HEK293T (cell line): ENCODE results near the gene SOCS2.

Source experiments
- CTCF ChIA-PET: fragments of 350-600 bp; formaldehyde crosslinking; extraction: SDS; loops from one replicate; lab custom pipeline; 2021; ENCODE audit warnings: antibody characterized with exemption, inconsistent platforms; lab: Yijun Ruan, JAX
- POLR2A ChIA-PET: fragments of 350-600 bp; formaldehyde crosslinking; extraction: SDS; loops from one replicate; lab custom pipeline; 2020; ENCODE audit warnings: antibody characterized with exemption, inconsistent platforms; lab: Yijun Ruan, JAX
- DNase-seq: peaks from one replicate; pipeline ENCODE4 v3.0.0; 2012; ENCODE audit warnings: mixed read lengths; ENCODE audit errors: extremely low spot score
- ARNT ChIP-seq: fragments of 450-650 bp; IDR thresholded peaks from 2 replicates; pipeline ENCODE4 v1.6.1; 2017; ENCODE audit warnings: mild to moderate bottlenecking
- BHLHE40 ChIP-seq: fragments of 450-650 bp; IDR thresholded peaks from 2 replicates; pipeline ENCODE4 v1.6.1; 2016; ENCODE audit warnings: mild to moderate bottlenecking, moderate library complexity, borderline replicate concordance
- CTBP1 ChIP-seq: fragments of 450-650 bp; IDR thresholded peaks from 2 replicates; pipeline ENCODE4 v1.6.1; 2016; ENCODE audit warnings: borderline replicate concordance
- ELF4 ChIP-seq: fragments of 450-650 bp; IDR thresholded peaks from 2 replicates; pipeline ENCODE4 v1.6.1; 2017; ENCODE audit warnings: antibody characterized with exemption
- FOXA1 ChIP-seq: fragments of 450-650 bp; IDR thresholded peaks from 2 replicates; pipeline ENCODE4 v1.6.1; 2016; ENCODE audit warnings: mild to moderate bottlenecking
- FOXK2 ChIP-seq: fragments of 450-650 bp; IDR thresholded peaks from 2 replicates; pipeline ENCODE4 v1.6.1; 2016; ENCODE audit warnings: mild to moderate bottlenecking
- FOXM1 ChIP-seq: fragments of 450-650 bp; IDR thresholded peaks from 2 replicates; pipeline ENCODE4 v1.6.1; 2017; ENCODE audit warnings: mild to moderate bottlenecking, borderline replicate concordance
- HDGF ChIP-seq: fragments of 450-650 bp; IDR thresholded peaks from 2 replicates; pipeline ENCODE4 v1.6.1; 2017; ENCODE audit warnings: antibody characterized with exemption, borderline replicate concordance
- L3MBTL2 ChIP-seq: fragments of 450-650 bp; conservative IDR thresholded peaks from 2 replicates; pipeline ENCODE4 v1.6.1; 2016; ENCODE audit warnings: mild to moderate bottlenecking
- LEF1 ChIP-seq: fragments of 450-650 bp; IDR thresholded peaks from 2 replicates; pipeline ENCODE4 v1.6.1; 2017; ENCODE audit warnings: mild to moderate bottlenecking, borderline replicate concordance
- NFRKB ChIP-seq: fragments of 450-650 bp; IDR thresholded peaks from 2 replicates; pipeline ENCODE4 v1.6.1; 2016; ENCODE audit warnings: mild to moderate bottlenecking, moderate library complexity
- SP1 ChIP-seq: fragments of 450-650 bp; IDR thresholded peaks from 2 replicates; pipeline ENCODE4 v1.6.1; 2017
- SUZ12 ChIP-seq: fragments of 450-650 bp; IDR thresholded peaks from 2 replicates; pipeline ENCODE4 v1.6.1; 2016; ENCODE audit warnings: mild to moderate bottlenecking
- TARDBP ChIP-seq: fragments of 450-650 bp; IDR thresholded peaks from 2 replicates; pipeline ENCODE4 v1.6.1; 2016
- ZNF384 ChIP-seq: fragments of 450-650 bp; IDR thresholded peaks from 2 replicates; pipeline ENCODE4 v1.6.1; 2016
- TF ChIP-seq, protein P1 (sequence below): fragments of 450-650 bp; IDR thresholded peaks from 2 replicates; pipeline ENCODE4 v1.6.1; 2016

The SOCS2 gene

DNA sequence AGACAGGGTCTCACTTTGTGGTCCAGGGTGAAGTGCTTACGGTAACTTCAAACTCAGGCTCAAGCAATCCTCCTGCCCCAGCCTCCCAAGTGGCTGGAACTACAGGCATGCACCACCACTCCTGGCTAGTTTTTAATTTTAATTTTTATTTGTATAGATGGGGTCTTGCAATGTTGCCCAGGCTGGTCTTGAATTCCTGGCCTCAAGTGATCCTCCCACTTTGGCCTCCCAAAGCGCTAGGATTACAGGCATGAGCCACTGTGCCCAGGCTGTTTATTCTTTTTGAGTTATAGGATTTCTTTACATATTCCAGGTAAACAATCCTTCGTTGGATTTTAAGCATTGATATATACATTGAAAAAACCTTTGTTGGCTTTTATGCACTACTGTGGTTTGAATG is 26.7 kb downstream of the SOCS2 start:
- POLR2A ChIA-PET: no interaction called here

DNA sequence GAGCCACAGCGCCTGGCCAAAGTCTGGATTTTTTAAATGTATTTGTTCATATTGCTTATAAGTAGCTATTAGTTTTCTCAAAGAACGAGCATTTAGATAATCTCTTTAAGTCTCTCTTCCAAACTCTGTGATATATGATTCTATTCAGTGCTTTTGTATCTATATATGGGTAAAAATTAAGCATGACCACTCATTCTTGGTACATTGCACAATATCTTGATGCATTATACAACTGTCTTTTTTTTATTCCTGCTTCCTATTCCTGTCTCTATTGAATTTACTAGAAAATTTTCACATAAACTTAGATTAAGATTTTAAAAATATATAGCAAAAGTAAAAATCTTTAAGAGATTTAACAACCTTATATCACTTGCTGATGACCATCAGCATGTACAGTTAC is 29.1 kb downstream of the SOCS2 start:
- no peak for TF ChIP-seq SP1
- TF ChIP-seq FOXK2: no peak
- no peak for TF ChIP-seq HDGF
- no peak for TF ChIP-seq ELF4
- no peak for TF ChIP-seq TARDBP
- no peak for DNase-seq
- POLR2A ChIA-PET: no interaction called here
- CTCF ChIA-PET: no interaction called here

More for the DNA sequence above, 26.7 kb downstream of the SOCS2 start:
- TF ChIP-seq BHLHE40 (no peak), ZNF384 (no peak), CTBP1 (no peak), LEF1 (no peak), SUZ12 (no peak), FOXM1 (no peak), ELF4 (no peak), NFRKB (no peak), ARNT (no peak), L3MBTL2 (no peak), FOXK2 (no peak), FOXA1 (no peak), TARDBP (no peak), HDGF (no peak), SP1 (no peak)
- TF ChIP-seq, protein P1, sequence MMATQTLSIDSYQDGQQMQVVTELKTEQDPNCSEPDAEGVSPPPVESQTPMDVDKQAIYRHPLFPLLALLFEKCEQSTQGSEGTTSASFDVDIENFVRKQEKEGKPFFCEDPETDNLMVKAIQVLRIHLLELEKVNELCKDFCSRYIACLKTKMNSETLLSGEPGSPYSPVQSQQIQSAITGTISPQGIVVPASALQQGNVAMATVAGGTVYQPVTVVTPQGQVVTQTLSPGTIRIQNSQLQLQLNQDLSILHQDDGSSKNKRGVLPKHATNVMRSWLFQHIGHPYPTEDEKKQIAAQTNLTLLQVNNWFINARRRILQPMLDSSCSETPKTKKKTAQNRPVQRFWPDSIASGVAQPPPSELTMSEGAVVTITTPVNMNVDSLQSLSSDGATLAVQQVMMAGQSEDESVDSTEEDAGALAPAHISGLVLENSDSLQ: no peak
- CTCF ChIA-PET: interaction anchor here (1.0 kb wide), 1 partner anchor 16 kb away, joined by 9 read pairs; no protein-coding TSS in a partner anchor
- DNase-seq: no peak

DNA sequence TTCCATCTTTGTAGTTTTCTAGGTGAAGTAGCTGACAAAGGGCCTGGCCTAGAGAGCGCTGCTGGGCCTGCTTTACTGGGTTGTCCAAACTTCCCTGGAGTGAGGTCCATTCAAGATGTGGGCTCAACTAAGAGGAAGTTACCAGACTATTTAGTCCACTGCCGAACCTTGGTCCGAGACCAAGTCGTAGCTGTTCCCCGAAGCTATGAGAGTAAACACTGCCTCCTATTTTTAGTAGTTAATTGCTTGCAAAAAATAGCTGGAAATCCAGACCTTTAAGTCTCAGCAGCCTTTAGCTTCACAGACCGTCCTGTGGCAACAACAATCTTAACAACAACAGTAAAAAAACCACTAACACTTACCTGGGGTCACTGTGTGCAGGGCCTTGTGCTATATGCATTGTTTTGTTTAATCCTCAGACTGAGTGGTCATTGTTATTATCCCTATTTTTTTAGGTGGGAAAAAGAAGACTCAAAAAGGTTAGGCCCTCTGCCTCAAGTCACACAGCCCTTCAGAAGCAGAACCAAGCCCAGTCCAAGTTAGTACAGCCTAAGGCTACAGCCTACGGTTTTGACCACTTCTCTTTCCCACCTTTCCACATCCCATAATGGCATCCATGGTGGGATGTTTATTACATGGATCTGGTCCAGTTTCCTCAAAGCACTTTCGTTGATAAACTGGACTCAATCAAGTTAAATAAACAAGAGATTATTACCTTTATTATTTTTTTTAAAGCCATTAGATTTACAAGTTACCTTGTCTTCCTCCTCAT is 30.6 kb downstream of the SOCS2 start:
- POLR2A ChIA-PET: no interaction called here
- no peak for DNase-seq
- CTCF ChIA-PET: no interaction called here
- no peak for TF ChIP-seq FOXK2

DNA sequence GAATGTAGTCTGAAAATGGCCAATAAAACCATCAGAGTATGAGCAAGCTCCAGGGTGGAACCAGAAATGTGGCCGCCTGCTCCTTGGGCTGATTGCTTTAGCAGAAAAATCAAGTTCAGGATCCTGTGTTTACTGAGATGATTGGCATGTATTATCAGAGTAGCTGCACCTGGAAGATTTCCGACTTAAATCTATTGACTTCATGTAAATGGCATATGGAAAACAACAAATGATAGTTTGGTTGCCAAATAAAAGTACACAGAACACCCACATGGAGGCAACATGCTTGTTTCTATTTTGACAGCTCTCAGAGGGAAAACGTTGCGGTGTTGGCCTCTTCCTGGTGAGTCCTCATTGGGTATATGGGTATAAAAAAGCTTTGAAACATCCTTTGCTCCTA is 31.3 kb downstream of the SOCS2 start:
- ChIA-PET CTCF (no interaction called here), POLR2A (no interaction called here)
- TF ChIP-seq ARNT (no peak), FOXA1 (no peak)
- DNase-seq: no peak

DNA sequence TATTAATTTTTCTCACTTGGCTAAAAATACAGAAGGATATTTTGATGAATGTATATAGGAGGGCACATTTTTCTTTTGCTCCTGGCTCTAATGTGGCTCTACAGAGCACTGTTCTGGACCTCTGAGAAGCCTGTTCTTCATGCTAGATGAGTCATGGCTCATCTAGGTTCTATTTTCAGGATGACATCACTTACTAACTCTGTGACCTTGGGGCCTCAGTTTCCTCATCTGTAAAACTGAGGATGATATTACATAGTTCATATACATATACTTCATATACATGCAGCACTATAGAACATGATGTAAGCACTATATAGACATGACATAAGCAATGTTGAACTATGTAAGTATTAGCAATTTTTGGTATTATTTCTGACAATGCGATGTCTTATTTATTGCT is 35.8 kb downstream of the SOCS2 start:
- DNase-seq: no peak
- TF ChIP-seq SUZ12: no peak
- no peak for TF ChIP-seq FOXA1
- no peak for TF ChIP-seq ARNT
- TF ChIP-seq, protein P1: no peak
- TF ChIP-seq HDGF: no peak
- no peak for TF ChIP-seq FOXK2
- TF ChIP-seq ZNF384: no peak
- TF ChIP-seq NFRKB: no peak
- TF ChIP-seq BHLHE40: no peak
- no peak for TF ChIP-seq CTBP1
- TF ChIP-seq LEF1: no peak
- TF ChIP-seq TARDBP: no peak
- no peak for TF ChIP-seq SP1
- TF ChIP-seq L3MBTL2: no peak
- no peak for TF ChIP-seq FOXM1
- TF ChIP-seq ELF4: no peak
- POLR2A ChIA-PET: no interaction called here
- CTCF ChIA-PET: no interaction called here

DNA sequence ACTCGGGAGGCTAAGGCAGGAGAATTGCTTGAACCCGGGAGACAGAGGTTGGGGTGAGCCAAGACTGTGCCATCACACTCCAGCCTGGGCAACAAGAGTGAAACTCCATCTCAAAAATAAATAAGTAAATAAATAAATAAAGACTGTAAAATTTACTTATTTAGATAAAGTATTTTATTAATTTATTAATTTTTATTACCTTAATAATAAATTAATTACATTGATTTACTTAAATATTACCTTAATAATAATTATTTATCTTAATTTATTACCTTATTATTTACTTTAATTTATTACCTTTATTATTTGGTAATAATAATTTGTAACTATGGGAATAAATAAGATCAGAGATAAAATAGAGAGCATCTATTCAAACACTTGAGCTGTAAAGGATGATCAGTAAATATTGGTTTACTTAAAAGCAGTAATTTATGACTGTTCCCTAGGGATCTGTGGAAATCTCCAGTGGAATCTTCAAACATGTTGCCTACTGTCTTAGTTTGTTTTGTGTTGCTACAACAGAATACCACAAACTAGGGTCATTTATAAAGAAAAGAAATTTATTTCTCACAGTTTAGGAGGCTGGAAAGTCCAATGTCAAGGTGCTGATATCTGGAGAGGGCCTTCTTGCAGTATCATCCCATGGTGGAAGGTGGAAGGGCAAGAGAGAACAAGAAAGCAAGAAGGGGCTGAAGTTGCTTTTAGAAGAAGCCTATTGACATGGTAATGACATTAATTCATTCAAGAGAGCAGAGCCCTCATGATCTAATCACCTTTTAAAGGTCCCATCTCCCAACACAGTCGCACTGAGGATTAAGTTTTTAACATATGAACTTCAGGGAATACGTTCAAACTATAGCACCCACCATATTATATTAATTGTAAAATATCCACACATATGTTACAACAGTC is 37.1 kb downstream of the SOCS2 start:
- POLR2A ChIA-PET: no interaction called here
- DNase-seq: no peak
- no peak for TF ChIP-seq FOXK2
- no peak for TF ChIP-seq ARNT
- TF ChIP-seq NFRKB: no peak
- no peak for TF ChIP-seq LEF1
- TF ChIP-seq ELF4: no peak
- no peak for TF ChIP-seq TARDBP
- no peak for TF ChIP-seq FOXA1
- no peak for TF ChIP-seq L3MBTL2
- TF ChIP-seq SUZ12: no peak
- CTCF ChIA-PET: no interaction called here

DNA sequence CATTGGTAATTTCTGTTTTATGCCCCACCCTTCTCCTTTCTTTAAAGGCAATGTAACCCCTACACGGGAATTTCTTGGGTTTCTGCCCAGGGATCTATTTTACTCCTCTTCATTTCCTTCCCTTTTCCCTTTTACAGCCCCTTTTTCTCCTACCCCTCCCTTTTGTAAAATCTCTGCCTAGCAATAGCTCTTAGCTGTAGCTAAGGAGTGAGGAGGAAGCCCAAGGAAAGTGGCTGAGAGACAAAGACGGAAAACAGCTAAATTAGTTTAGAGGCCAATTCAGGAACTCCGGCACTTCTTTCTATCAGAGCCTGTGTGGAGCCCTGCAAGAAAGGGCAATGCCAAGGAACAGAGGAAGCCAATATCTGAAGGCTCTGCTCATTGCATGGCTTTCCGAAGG is 40.3 kb downstream of the SOCS2 start:
- ChIA-PET CTCF (interaction anchor here (0.6 kb wide), 1 partner anchor 1815 kb away, joined by 5 read pairs; no protein-coding TSS in a partner anchor), POLR2A (no interaction called here)
- no peak for DNase-seq
- TF ChIP-seq FOXM1 (no peak), ELF4 (no peak), ARNT (no peak), CTBP1 (no peak), FOXK2 (no peak), LEF1 (no peak), FOXA1 (no peak)
